Astrocyte of the cerebellum (primary cell): ENCODE measurements around the gene AHDC1.

Experiments
- DNase-seq: peaks from one replicate; pipeline ENCODE4 v3.0.0-alpha.2; 2011; ENCODE audit warnings: low read depth
- H3K4me3 ChIP-seq: 2 replicates; pipeline ENCODE4 v1.5.1; 2011; ENCODE audit warnings: mild to moderate bottlenecking, low read depth, low read length, moderate library complexity
- CTCF ChIP-seq: IDR thresholded peaks from 2 replicates; pipeline ENCODE4 v1.5.1; 2012; ENCODE audit warnings: low read length, low read depth, moderate library complexity, mild to moderate bottlenecking; ENCODE audit errors: missing control alignments
- in situ Hi-C: cut with HindIII; loops from 2 replicates; pipeline ENCODE4 v1.10.0; 2017; ENCODE audit warnings: low sequenced_read_pairs

AHDC1 gene

GRCh38 chr1:27566462-27567145 lies 37.3 kb downstream of the AHDC1 start:
- no peak for DNase-seq

DNA sequence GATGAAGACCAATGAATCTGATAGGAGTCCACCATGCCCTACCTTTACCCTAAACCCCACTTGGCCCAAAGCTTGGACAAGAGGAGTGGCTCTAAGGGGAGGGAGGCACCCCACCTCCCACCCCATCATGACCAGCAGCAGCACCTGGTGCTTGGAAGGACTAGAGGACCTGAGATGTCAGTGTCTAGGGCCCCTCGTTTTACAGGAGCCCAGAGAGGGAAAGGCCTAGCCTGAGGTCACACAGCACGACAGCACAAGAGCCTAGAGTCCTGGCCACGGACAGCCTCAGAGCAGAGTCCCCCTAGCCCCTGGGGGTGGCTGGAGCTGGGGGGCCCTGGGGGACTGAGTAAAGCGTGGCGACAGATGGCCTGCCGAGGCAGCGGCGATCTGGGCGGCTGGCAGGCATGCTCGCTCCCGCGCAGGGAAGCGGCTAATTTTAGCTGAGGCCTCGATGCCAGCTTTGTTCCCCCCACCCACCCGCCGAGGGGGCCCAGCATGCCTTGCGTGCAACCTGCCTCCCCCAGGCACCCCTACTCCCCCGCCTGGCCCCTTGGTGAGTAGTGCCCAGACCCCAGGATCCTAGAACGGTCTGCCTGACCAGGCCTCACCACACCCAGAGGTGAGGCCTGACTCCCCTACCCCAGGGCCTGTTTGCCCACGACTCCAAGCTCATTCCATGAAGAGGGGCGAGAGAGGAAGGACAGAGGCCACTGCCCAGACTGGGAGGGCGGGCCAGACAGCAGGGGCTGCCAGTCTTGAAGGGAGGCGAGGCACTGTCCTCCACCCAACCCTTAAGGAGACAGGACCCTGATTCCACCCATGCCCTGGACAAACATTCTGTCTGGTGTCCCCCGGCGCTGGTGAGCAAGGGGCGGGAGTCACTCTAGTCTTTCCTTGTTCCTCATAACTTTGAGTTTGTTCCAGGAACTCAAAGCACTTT lies 39.0 kb downstream of the AHDC1 start:
- in situ Hi-C loops = no loop called here
- DNase-seq = no peak
- no peak for TF ChIP-seq CTCF
- no peak overlapping the region for H3K4me3 ChIP-seq

More at GRCh38 chr1:27566462-27567145, 37.3 kb downstream of the AHDC1 start:
- no peak overlapping the region for H3K4me3 ChIP-seq
- in situ Hi-C loops = no loop called here
- TF ChIP-seq CTCF = no peak

- TF ChIP-seq CTCF = no peak
- DNase-seq = no peak
- H3K4me3 ChIP-seq = no peak overlapping the region
- in situ Hi-C loops = no loop called here
These were observed 40.1 kb downstream of the AHDC1 start for GRCh38 chr1:27563591-27564471.

DNA sequence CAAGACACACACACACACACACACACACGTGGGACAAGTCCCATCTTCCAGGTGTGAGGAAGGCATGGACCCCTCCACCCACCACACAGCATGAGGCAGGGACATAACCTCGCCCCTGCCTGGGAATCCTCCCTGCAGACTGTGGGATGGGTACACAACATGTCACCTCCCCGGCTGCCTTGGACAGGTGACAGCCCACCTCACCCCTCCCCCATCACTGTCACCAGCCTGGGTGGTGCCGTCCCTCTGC lies 40.7 kb downstream of the AHDC1 start:
- no peak for DNase-seq
- no peak overlapping the region for H3K4me3 ChIP-seq
- in situ Hi-C loops = no loop called here
- no peak for TF ChIP-seq CTCF

DNA sequence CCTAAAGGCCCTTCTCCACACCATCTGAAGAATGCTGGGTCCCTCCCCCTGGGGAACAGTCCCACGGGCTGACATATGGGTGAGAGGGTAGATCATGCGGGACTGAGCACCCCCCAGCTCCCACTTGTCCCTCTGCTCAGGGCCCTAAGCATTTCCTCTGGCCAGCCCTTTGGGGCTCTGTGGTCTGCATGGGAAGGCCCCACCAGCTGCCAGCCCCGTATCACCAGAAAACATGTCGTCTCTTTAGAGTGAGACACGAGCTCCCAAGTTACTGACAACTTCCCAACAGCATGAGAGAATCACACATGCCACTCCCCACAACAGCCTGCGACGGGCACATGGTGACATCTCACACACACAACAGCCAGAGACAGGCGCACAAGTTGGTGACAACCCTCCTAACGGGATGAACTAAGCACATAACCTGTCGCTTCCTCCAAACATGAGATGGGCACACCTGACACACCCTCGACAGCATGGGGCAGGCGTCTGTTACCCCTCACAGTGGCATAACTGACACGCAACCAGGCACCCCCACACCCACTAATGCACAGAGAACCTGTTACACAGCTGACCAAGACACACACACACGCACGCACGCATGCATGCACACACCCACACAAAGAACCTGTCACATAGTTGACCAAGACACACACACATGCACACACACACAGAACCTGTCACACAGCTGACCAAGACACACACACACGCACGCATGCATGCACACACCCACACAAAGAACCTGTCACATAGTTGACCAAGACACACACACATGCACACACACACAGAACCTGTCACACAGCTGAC lies 41.2 kb downstream of the AHDC1 start:
- in situ Hi-C loops = no loop called here
- DNase-seq = no peak
- TF ChIP-seq CTCF = no peak
- no peak overlapping the region for H3K4me3 ChIP-seq
